Measurements from ENCODE around the gene OLFML3. TPM values are rescaled to one million over a fixed set of nuclear protein-coding genes. Genes with fewer than 3 reads are reported as not detected.

OLFML3 gene
- total and polyA plus RNA-seq, 2 of the 13 experiments (the other 11 are each of a cell fraction or from before 2014, with no cell fraction given), result 2.0 to 5.1 TPM

DNA sequence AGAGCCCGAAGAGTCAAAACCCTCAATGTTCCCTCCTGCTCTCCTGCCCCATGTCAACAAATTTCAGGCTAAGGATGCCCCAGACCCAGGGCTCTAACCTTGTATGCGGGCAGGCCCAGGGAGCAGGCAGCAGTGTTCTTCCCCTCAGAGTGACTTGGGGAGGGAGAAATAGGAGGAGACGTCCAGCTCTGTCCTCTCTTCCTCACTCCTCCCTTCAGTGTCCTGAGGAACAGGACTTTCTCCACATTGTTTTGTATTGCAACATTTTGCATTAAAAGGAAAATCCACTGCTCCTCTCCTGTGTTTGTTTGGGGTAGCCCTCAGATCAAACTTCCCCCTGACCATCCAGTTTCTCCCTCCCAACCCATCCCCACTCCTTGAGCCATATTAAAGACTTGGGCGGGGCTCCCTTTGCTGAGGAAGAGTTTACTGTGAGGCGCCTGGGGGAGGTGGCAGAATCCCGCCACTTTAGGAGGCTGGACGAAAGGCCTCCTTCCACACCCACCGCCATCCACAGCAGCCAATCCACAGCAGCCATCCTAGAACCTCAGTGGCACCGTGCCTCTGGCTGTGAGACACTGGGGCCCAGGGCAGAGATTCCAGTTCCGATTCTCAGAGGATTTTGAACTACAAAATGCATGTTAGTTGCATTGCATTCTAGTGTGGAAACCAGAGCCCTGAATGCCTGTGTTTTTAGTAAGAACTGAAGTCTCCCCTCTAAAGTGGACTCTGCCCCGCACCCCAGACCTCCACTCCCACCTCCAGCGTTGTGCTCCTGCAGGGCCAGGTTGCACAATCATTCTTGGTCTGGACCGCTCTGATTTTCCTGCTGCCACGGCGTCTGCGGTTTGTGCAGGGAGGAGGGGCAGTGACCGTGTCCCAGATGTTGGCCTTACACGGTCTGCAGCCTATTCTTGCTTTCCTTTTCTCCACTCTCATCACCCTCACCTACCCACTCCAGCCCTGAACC, 3.0 kb downstream of the OLFML3 start (continued):
- TF ChIP-seq UBTF (CRISPR knock-in tag; IDR thresholded peaks at IDR 0.05) (no peak), ARNT2 (CRISPR knock-in tag; IDR thresholded peaks at IDR 0.05; ENCODE audit: low read depth) (no peak), RXRB (CRISPR knock-in tag; IDR thresholded peaks at IDR 0.05; ENCODE audit: borderline replicate concordance) (0 out of 2 replicates have a peak, but pooled peaks have one; percentile 9), PHF20 (CRISPR knock-in tag; IDR thresholded peaks at IDR 0.05) (no peak), KDM4B (CRISPR knock-in tag; IDR thresholded peaks at IDR 0.05) (no peak), MXD4 (CRISPR knock-in tag; IDR thresholded peaks at IDR 0.05) (no peak), CENPX (CRISPR knock-in tag; IDR thresholded peaks at IDR 0.05) (no peak), NR2C2 (CRISPR knock-in tag; IDR thresholded peaks at IDR 0.05; ENCODE audit: borderline replicate concordance) (no peak), AHR (CRISPR knock-in tag; IDR thresholded peaks at IDR 0.05) (no peak), ZZZ3 (CRISPR knock-in tag; IDR thresholded peaks at IDR 0.05; ENCODE audit: borderline replicate concordance) (no peak), ZNF737 (CRISPR knock-in tag; IDR thresholded peaks at IDR 0.05; ENCODE audit: borderline replicate concordance) (no peak), THYN1 (CRISPR knock-in tag; IDR thresholded peaks at IDR 0.05; ENCODE audit: borderline replicate concordance, low read depth) (no peak), SYNCRIP (IDR thresholded peaks at IDR 0.05; ENCODE audit: insufficient read depth, low read depth, low read length) (no peak), ZNF354B (CRISPR knock-in tag; IDR thresholded peaks at IDR 0.05) (no peak), HNF4G (IDR thresholded peaks at IDR 0.05; ENCODE audit: borderline replicate concordance, low read depth, low read length) (peak; percentile 75; the same call in 1 of the 2 replicates), HNF4G (CRISPR knock-in tag; IDR thresholded peaks at IDR 0.05; ENCODE audit: borderline replicate concordance, low read depth) (no peak), RBFOX2 (IDR thresholded peaks at IDR 0.05; ENCODE audit: low read depth, low read length) (no peak), NFE2 (CRISPR knock-in tag; IDR thresholded peaks at IDR 0.05) (no peak)
- TF ChIP-seq, protein P1, sequence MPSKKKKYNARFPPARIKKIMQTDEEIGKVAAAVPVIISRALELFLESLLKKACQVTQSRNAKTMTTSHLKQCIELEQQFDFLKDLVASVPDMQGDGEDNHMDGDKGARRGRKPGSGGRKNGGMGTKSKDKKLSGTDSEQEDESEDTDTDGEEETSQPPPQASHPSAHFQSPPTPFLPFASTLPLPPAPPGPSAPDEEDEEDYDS (CRISPR knock-in tag; IDR thresholded peaks at IDR 0.05), result no peak
- TF ChIP-seq, protein P2, sequence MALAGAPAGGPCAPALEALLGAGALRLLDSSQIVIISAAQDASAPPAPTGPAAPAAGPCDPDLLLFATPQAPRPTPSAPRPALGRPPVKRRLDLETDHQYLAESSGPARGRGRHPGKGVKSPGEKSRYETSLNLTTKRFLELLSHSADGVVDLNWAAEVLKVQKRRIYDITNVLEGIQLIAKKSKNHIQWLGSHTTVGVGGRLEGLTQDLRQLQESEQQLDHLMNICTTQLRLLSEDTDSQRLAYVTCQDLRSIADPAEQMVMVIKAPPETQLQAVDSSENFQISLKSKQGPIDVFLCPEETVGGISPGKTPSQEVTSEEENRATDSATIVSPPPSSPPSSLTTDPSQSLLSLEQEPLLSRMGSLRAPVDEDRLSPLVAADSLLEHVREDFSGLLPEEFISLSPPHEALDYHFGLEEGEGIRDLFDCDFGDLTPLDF (CRISPR knock-in tag; IDR thresholded peaks at IDR 0.05), result no peak

All from HepG2 (cell line).